CD14-positive monocyte (primary cell): Measurements from ENCODE around the gene MX2. TPM values are rescaled to one million over a fixed set of nuclear protein-coding genes. Genes with fewer than 3 reads are reported as not detected.

ENCODE experiments used
- DNase-seq, 3 donors: peaks; one replicate each; pipeline ENCODE4 v3.0.0-alpha.2; 2011 to 2022
- H2AFZ ChIP-seq: 2 replicates; pipeline ENCODE4 v1.6.0; 2012; ENCODE audit warnings: mild to moderate bottlenecking, low read depth, low read length, inconsistent platforms; ENCODE audit not compliant: insufficient read depth, poor library complexity, severe bottlenecking
- H3K27ac ChIP-seq, 2 donors: 1 replicate in 1 of 2; 2 replicates in 1 of 2; pipeline ENCODE4 v1.5.1; 2012 to 2013; ENCODE audit warnings: low read length in 2 of 2, control low read depth in 1 of 2, inconsistent platforms in 1 of 2, low read depth in 1 of 2, mild to moderate bottlenecking in 1 of 2
- H3K27me3 ChIP-seq, 2 donors: one replicate each; pipeline versions ENCODE4 v1.6.0 to v1.6.1; 2011 to 2013; ENCODE audit warnings: low read length in 2 of 2; ENCODE audit not compliant: control insufficient read depth in 2 of 2, insufficient read depth in 2 of 2
- H3K36me3 ChIP-seq, 2 donors: replicated peaks in 1 of 2; 1 replicate in 1 of 2; 2 replicates in 1 of 2; pipeline versions ENCODE4 v1.5.1 to v1.6.1; 2012 to 2013; ENCODE audit warnings: low read length in 2 of 2, control low read depth in 1 of 2, inconsistent platforms in 1 of 2, mild to moderate bottlenecking in 1 of 2; ENCODE audit not compliant: insufficient read depth in 2 of 2, control insufficient read depth in 1 of 2
- H3K4me1 ChIP-seq, 2 donors: 1 replicate in 1 of 2; 2 replicates in 1 of 2; pipeline versions ENCODE4 v1.5.1 to v1.6.1; 2012 to 2013; ENCODE audit warnings: low read length in 2 of 2, control low read depth in 1 of 2, inconsistent platforms in 1 of 2, mild to moderate bottlenecking in 1 of 2, moderate library complexity in 1 of 2; ENCODE audit not compliant: insufficient read depth in 2 of 2, control insufficient read depth in 1 of 2
- H3K4me2 ChIP-seq: replicated peaks from 2 replicates; pipeline ENCODE3; 2012; ENCODE audit warnings: low read length, moderate library complexity, mild to moderate bottlenecking; ENCODE audit not compliant: poor library complexity, severe bottlenecking; ENCODE audit errors: extremely low read depth
- H3K4me3 ChIP-seq, 3 experiments: fragments of 200-600 bp in 1 of 3; sonication (generic) in 1 of 3; replicated peaks in 1 of 3; 1 replicate in 2 of 3; 2 replicates in 1 of 3; pipeline ENCODE4 v1.5.1; 2011 to 2013; ENCODE audit warnings: low read length in 3 of 3, mild to moderate bottlenecking in 3 of 3, control low read depth in 2 of 3, low read depth in 2 of 3, inconsistent platforms in 1 of 3, moderate library complexity in 1 of 3
- H3K79me2 ChIP-seq: 2 replicates; pipeline ENCODE4 v1.6.0; 2012; ENCODE audit warnings: mild to moderate bottlenecking, control low read depth, inconsistent platforms, low read length, moderate library complexity; ENCODE audit not compliant: insufficient read depth
- H3K9ac ChIP-seq: 2 replicates; pipeline ENCODE4 v1.6.0; 2017; ENCODE audit warnings: low read length, mild to moderate bottlenecking; ENCODE audit not compliant: insufficient read depth, poor library complexity, severe bottlenecking
- H3K9me3 ChIP-seq, 2 donors: replicated peaks in 1 of 2; 1 replicate in 1 of 2; 2 replicates in 1 of 2; pipeline versions ENCODE4 v1.5.1 to v1.6.1; 2012 to 2013; ENCODE audit warnings: low read length in 2 of 2, control low read depth in 1 of 2; ENCODE audit not compliant: control insufficient read depth in 1 of 2, insufficient read depth in 1 of 2
- H4K20me1 ChIP-seq: 2 replicates; pipeline ENCODE4 v1.6.0; 2012; ENCODE audit warnings: mild to moderate bottlenecking, low read length, control low read depth, moderate library complexity; ENCODE audit not compliant: insufficient read depth
- H3K27ac Mint-ChIP-seq, 7 donors: one replicate each; pipeline ENCODE4 v1.8.0; 2020; ENCODE audit warnings: mild to moderate bottlenecking in 7 of 7, mixed read lengths in 7 of 7, moderate library complexity in 6 of 7, inconsistent platforms in 2 of 7
- H3K27me3 Mint-ChIP-seq, 3 donors: one replicate each; pipeline ENCODE4 v1.8.0; 2021 to 2022; ENCODE audit warnings: low read depth in 3 of 3, mild to moderate bottlenecking in 3 of 3, mixed read lengths in 3 of 3, moderate library complexity in 3 of 3, inconsistent platforms in 1 of 3
- H3K36me3 Mint-ChIP-seq, 2 donors: one replicate each; pipeline ENCODE4 v1.8.0; 2020; ENCODE audit warnings: mixed read lengths in 2 of 2, inconsistent platforms in 1 of 2, mild to moderate bottlenecking in 1 of 2
- H3K4me1 Mint-ChIP-seq: one replicate; pipeline ENCODE4 v1.8.0; 2020; ENCODE audit warnings: mild to moderate bottlenecking, mixed read lengths
- H3K4me3 Mint-ChIP-seq, 2 donors: one replicate each; pipeline ENCODE4 v1.8.0; 2020; ENCODE audit warnings: mild to moderate bottlenecking in 2 of 2, mixed read lengths in 2 of 2, moderate library complexity in 1 of 2
- H3K9me3 Mint-ChIP-seq, 7 donors: one replicate each; pipeline ENCODE4 v1.8.0; 2020 to 2022; ENCODE audit warnings: mixed read lengths in 7 of 7, mild to moderate bottlenecking in 6 of 7, moderate library complexity in 6 of 7, inconsistent platforms in 2 of 7
- WGBS: methylation state at CpG from one replicate; pipeline ENCODE4 v1.1.5; 2013; ENCODE audit warnings: missing lambda C conversion rate; ENCODE audit not compliant: insufficient coverage; 5-methylcytosine and 5-hydroxymethylcytosine counted together
- intact Hi-C, 2 donors: fragments of 100-400 bp; cut with micrococcal nuclease; formaldehyde crosslinking; loops; one replicate each; pipeline versions ENCODE4 v1.15.0 to v1.15.1; 2023
- polyA plus RNA-seq, 3 donors: library from polyadenylated mRNA; depleted of rRNA in 1 of 3; unstranded in 2 of 3; stranded (reverse) in 1 of 3; fragments of 300-500 nt in 2 of 3; fragments of >200 nt in 1 of 3; fragmentation: Illumina TruSeq in 2 of 3; gene quantifications; 1 replicate in 2 of 3; 2 replicates in 1 of 3; pipeline ENCODE4 v1.2.3, GENCODE V29; 2012 to 2021
- TF ChIP-seq, protein P1 (sequence below): fragments of 200-600 bp; IDR thresholded peaks from one replicate; pipeline ENCODE4 v1.8.0; 2022; ENCODE audit warnings: antibody characterized with exemption, mild to moderate bottlenecking

Gene MX2
- polyA plus RNA-seq, 3 donors, result 43.1 to 79.4 (median 50.3) TPM

DNA sequence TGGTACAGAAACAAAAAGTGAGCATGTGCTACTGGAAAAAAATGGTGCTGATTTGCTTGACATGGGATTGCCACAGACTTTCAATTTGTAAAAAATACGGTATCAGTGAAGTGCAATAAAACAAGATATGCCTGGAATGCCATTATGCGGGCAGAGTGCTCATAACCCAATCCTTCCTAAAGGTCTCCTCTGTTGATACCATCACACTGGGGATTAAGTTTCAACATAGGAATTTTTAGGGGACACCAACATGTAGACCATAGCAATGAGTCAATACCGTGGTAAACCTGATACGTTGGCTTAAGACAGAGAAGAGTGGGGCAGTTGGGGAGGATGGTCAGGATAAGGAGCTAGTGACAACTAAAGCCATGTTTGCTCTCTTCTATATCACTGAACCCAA, 84.8 kb downstream of the MX2 start:
- H3K36me3 Mint-ChIP-seq, result peaks cover 93 to 96% of the 10 kb centered on the region in 2 donors
- Histone ChIP-seq H3K4me2 (no peak overlapping the region), H3K27ac (no peak overlapping the region)

DNA sequence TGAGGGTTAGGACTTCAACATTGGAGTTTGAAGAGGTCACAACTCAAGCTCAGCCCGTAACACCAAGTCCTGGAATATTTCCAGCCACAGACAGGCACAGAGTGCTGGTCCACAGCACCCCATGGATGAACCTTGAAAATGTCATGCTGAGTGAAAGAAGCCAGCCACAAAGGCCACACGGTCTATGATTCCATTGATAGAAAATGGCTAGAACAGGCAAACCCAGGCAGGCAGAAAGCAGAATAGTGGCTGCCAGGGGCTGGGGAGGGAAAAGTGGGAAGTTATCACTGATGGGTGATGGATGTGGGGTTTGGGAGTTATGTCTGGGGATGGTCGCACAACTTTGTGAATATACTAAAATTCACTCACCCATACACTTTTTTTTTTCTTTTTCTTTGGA, 85.5 kb downstream of the MX2 start:
- H3K4me3 ChIP-seq, result no peak overlapping the region
- H3K9ac ChIP-seq, result no peak overlapping the region
- Mint-ChIP-seq H3K4me1 (no peaks in the 10 kb centered on the region), H3K4me3 (no peak overlapping the region), H3K27ac (peak overlapping the region in 1 of 7 donors; percentile 46), H3K9me3 (peaks cover 0 to 3% (median 0%) of the 10 kb centered on the region in 7 donors), H3K36me3 (peaks cover 92 to 96% of the 10 kb centered on the region in 2 donors), H3K27me3 (no peaks in the 10 kb centered on the region)
- TF ChIP-seq, protein P1, sequence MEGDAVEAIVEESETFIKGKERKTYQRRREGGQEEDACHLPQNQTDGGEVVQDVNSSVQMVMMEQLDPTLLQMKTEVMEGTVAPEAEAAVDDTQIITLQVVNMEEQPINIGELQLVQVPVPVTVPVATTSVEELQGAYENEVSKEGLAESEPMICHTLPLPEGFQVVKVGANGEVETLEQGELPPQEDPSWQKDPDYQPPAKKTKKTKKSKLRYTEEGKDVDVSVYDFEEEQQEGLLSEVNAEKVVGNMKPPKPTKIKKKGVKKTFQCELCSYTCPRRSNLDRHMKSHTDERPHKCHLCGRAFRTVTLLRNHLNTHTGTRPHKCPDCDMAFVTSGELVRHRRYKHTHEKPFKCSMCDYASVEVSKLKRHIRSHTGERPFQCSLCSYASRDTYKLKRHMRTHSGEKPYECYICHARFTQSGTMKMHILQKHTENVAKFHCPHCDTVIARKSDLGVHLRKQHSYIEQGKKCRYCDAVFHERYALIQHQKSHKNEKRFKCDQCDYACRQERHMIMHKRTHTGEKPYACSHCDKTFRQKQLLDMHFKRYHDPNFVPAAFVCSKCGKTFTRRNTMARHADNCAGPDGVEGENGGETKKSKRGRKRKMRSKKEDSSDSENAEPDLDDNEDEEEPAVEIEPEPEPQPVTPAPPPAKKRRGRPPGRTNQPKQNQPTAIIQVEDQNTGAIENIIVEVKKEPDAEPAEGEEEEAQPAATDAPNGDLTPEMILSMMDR, result no peak
- H2AFZ ChIP-seq, result no peak overlapping the region
- no peak overlapping the region for H3K4me2 ChIP-seq
- intact Hi-C loops, result no loop called here
- no peaks in the 10 kb centered on the region for H3K27me3 ChIP-seq
- H3K9me3 ChIP-seq, result no peaks in the 10 kb centered on the region
- no peak for DNase-seq
- H4K20me1 ChIP-seq, result peaks cover 4% of the 10 kb centered on the region
- no peaks in the 10 kb centered on the region for H3K79me2 ChIP-seq
- peaks cover 73 to 96% of the 10 kb centered on the region in 2 donors for H3K36me3 ChIP-seq
- no peak overlapping the region for H3K27ac ChIP-seq
- 100% methylated on average over 2 of the region's 3 CpGs for WGBS
- H3K4me1 ChIP-seq, result no peaks in the 10 kb centered on the region

More for the DNA sequence above, 84.8 kb downstream of the MX2 start:
- Histone ChIP-seq H2AFZ (no peak overlapping the region), H3K9ac (no peak overlapping the region), H3K9me3 (no peaks in the 10 kb centered on the region), H3K4me3 (no peak overlapping the region), H3K4me1 (no peaks in the 10 kb centered on the region), H3K36me3 (peaks cover 74 to 97% of the 10 kb centered on the region in 2 donors), H3K27me3 (no peaks in the 10 kb centered on the region), H3K79me2 (no peaks in the 10 kb centered on the region), H4K20me1 (peaks cover 4% of the 10 kb centered on the region)
- WGBS, result 94% methylated on average over 2 of the region's 4 CpGs
- DNase-seq, result no peak
- peaks cover 0 to 3% (median 0%) of the 10 kb centered on the region in 7 donors for H3K9me3 Mint-ChIP-seq
- no peak overlapping the region for H3K4me3 Mint-ChIP-seq
- H3K27me3 Mint-ChIP-seq, result no peaks in the 10 kb centered on the region
- no peak overlapping the region for H3K27ac Mint-ChIP-seq
- no peaks in the 10 kb centered on the region for H3K4me1 Mint-ChIP-seq
- TF ChIP-seq, protein P1, result no peak
- intact Hi-C loops, result no loop called here
